Heart left ventricle (tissue), 13 donors: Measurements from ENCODE around the gene AHSA1.

ENCODE experiments used
- POLR2A ChIP-seq, 2 donors: fragments of 450-650 bp; IDR thresholded peaks; one replicate each; pipeline ENCODE4 v1.6.1; 2017; ENCODE audit warnings: antibody characterized with exemption in 2 of 2, mild to moderate bottlenecking in 2 of 2, moderate library complexity in 2 of 2
- TF ChIP-seq, protein P1 (sequence below), 12 donors: fragments of 200-600 bp; sonication (generic) in 4 of 12; IDR thresholded peaks; one replicate each; pipeline versions ENCODE4 v1.5.0 to v1.8.0; 2018 to 2022; ENCODE audit warnings: antibody characterized with exemption in 12 of 12, mild to moderate bottlenecking in 5 of 12
- donor health status: ischemic (EF 13 %, LVEDD 7.1; RV severe dilation, severe dysfunction).
- donor health status: DM: no; HTN: yes; CAD: no.
- donor health status: DM: no; HTN: no; CAD: no.
- donor health status: ischemic (EF 25% LVEDD 6.9; RV normal size, moderate dysfunction).
- donor health status: ischemic (EF 25% LVEDD 5.7; RV mildly dilated, moderate dysfunction).
- donor health status: ischemic (EF 35%, LVEDD 5.7; RV mildly dilated, moderate dysfunction).
- donor health status: nonischemic (EF 11% LVEDD 7.7; RV severe dilation, severe dysfunction).
- donor health status: DM: yes; HTN: yes; CAD: no.
- donor health status: PGD.
- donor health status: ischemic (EF 29% LVEDD 5.4; RV normal size, mild dysfunction).
- donor health status: nonischemic (EF 23%, LVEDD 6.1; RV moderate dilation, normal function).

DNA sequence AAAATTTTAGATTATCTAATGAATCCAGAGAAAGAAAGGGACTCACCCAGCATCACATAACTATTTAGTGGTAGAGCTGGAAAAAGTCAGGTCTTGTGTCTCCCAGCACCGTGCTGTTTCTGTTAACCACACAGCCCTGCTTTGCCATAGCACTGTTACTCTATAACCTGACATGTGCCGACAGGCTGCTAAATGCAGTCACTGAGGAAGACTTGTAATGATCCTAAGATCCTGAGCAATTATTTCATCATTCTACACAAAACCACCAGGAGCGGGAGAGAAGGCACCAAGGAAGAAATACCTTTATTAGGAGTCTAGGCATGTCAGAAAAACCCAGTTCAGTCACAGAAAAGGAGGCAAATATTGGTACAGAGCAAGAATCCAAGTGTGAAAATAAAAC, 31.5 kb upstream of the AHSA1 start:
- TF ChIP-seq, protein P1, sequence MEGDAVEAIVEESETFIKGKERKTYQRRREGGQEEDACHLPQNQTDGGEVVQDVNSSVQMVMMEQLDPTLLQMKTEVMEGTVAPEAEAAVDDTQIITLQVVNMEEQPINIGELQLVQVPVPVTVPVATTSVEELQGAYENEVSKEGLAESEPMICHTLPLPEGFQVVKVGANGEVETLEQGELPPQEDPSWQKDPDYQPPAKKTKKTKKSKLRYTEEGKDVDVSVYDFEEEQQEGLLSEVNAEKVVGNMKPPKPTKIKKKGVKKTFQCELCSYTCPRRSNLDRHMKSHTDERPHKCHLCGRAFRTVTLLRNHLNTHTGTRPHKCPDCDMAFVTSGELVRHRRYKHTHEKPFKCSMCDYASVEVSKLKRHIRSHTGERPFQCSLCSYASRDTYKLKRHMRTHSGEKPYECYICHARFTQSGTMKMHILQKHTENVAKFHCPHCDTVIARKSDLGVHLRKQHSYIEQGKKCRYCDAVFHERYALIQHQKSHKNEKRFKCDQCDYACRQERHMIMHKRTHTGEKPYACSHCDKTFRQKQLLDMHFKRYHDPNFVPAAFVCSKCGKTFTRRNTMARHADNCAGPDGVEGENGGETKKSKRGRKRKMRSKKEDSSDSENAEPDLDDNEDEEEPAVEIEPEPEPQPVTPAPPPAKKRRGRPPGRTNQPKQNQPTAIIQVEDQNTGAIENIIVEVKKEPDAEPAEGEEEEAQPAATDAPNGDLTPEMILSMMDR (IDR thresholded peaks at IDR 0.05), result no peak
- no peak for TF ChIP-seq POLR2A (IDR thresholded peaks at IDR 0.05)
